Epithelial cell of proximal tubule (primary cell): ENCODE data around the gene ADGRG2. TPM values are rescaled to one million over a fixed set of nuclear protein-coding genes. Genes with fewer than 3 reads are reported as not detected.
"Not testable (repeated sequence)": the region's sequence is repeated elsewhere in the genome, so short reads cannot be mapped to it uniquely, and the experiment has no call there.

Source experiments
- DNase-seq: peaks from one replicate; pipeline ENCODE4 v3.0.0-alpha.2; 2011; ENCODE audit warnings: low read depth
- H3K4me3 ChIP-seq: 2 replicates; pipeline ENCODE4 v1.5.1; 2011; ENCODE audit warnings: low read depth, mild to moderate bottlenecking, low read length
- total RNA-seq: library from RNA; depleted of rRNA; stranded (reverse); fragments of >200 nt; gene quantifications from 2 replicates; pipeline ENCODE4 v1.2.3, GENCODE V29; 2015
- TF ChIP-seq, protein P1 (sequence below): conservative IDR thresholded peaks from 2 replicates; pipeline ENCODE4 v1.5.1; 2012; ENCODE audit warnings: low read depth, mild to moderate bottlenecking, low read length

Gene ADGRG2
- total RNA-seq, 1 donor from 2014 or later: 0.17 TPM

DNA sequence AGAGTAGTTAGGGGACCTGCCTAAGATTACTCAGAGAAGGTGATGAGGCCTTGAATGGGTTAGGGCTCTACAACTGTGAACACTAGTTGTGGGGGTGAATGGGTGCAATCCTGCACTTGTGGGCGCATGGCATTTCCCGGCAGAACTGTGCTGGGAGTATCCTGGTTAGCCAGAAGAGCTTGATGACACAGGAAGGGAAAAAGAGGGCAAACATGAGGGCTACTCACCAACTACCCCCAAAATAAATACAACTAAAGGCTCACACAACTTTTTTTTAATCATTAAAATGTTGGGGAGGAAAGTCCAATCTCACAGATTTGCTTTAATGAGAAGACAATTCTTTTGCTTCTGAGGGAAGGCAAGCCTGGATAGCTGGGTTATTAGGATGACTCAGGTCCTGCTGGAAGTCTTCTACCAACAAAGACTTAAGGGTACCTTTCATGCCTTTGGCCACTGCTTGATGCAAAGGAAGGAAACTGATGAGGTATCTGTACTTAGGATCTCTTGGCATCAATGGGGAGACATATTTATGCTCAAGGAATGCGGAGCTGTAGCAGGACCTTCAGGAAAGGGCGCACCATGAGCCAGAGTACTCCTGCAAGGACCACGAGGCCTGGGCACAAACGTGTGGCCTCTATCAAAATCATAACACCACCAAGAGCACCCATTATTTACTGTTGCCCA, 141.0 kb downstream of the ADGRG2 start:
- TF ChIP-seq, protein P1, sequence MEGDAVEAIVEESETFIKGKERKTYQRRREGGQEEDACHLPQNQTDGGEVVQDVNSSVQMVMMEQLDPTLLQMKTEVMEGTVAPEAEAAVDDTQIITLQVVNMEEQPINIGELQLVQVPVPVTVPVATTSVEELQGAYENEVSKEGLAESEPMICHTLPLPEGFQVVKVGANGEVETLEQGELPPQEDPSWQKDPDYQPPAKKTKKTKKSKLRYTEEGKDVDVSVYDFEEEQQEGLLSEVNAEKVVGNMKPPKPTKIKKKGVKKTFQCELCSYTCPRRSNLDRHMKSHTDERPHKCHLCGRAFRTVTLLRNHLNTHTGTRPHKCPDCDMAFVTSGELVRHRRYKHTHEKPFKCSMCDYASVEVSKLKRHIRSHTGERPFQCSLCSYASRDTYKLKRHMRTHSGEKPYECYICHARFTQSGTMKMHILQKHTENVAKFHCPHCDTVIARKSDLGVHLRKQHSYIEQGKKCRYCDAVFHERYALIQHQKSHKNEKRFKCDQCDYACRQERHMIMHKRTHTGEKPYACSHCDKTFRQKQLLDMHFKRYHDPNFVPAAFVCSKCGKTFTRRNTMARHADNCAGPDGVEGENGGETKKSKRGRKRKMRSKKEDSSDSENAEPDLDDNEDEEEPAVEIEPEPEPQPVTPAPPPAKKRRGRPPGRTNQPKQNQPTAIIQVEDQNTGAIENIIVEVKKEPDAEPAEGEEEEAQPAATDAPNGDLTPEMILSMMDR: no peak
- DNase-seq: no peak
- no peak overlapping the region for H3K4me3 ChIP-seq

DNA sequence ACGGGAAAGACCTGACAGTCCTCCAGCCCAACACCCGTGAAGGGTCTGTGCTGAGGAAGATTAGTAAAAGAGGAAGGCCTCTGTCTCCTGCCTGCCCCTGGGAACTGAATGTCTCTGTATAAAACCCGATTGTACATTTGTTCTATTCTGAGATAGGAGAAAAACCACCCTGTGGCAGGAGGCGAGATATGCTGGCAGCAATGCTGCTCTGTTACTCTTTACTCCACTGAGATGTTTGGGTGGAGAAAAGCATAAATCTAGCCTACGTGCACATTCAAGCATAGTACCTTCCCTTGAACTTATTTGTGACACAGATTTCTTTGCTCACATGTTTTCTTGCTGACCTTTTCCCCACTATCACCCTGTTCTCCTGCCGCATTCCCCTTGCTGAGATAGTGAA, 142.0 kb downstream of the ADGRG2 start:
- not testable (repeated sequence) for H3K4me3 ChIP-seq, DNase-seq

DNA sequence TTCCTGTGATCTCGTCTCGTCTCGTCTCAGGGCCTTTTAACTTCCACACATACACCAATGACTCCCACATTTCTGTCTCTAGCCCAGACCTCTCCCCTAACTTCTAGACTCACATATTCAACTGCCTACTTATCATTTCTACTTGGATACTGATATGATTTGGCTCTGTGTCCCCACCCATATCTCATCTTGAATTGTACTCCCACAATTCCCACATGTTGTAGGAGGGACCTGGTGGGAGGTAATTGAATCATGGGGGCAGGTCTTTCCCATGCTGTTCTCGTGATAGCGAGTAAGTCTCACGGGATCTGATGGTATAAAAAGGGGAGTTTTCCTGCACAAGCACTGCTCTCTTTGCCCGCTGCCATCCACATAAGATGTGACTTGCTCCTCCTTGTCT, 147.3 kb downstream of the ADGRG2 start:
- TF ChIP-seq, protein P1: no peak
- no peak for DNase-seq
- H3K4me3 ChIP-seq: no peak overlapping the region

DNA sequence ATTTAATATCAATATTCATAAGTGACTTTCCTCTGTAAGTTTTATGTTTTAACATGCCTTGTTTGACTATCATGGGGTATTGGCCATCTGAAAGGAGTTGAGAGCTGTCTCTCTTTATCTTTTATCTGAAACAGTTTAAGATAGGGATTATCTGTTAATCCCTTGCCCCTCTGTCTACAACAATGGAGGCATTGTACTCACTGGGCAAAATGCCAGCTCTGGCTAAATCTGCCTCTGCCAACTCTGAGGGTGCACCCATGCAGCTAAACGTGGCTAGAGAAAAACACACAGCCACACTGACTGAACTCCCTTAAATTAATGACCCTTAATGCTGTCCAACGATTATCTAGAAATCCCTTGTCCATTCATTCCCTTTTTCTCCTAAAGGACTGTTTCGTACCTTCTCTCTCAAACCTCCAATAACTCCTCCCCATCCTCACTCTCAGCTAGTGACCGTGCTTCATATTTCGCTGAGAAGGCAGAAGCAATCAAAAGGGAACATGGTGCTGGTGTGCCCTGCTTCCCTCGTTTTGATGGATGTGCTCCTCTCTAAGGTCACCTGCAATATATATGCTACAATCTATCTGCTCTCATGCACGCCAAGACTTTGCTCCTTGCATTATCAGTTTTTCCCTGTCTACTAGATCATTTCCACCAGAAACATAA, 148.6 kb downstream of the ADGRG2 start:
- no peak overlapping the region for H3K4me3 ChIP-seq
- DNase-seq: no peak
- TF ChIP-seq, protein P1: no peak

DNA sequence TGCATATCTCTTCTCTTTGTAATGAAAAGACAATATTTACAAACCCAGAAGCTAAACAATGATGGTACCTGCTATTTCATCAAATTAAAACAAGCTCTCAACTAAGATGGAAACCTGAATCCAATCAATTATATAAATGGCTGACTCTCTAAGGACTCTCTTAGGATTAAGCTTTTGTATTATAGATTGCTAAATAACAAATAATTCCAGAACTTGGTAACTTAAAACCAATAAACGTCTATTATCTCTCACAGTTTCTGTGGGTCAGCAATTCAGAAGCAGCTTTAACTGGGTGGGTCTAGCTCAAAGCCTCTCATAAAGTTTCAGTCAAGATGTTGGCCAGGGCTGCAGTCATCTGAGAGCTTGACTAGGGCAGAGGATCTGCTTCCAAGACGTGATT, 150.8 kb downstream of the ADGRG2 start:
- no peak for DNase-seq
- TF ChIP-seq, protein P1: no peak
- H3K4me3 ChIP-seq: no peak overlapping the region

DNA sequence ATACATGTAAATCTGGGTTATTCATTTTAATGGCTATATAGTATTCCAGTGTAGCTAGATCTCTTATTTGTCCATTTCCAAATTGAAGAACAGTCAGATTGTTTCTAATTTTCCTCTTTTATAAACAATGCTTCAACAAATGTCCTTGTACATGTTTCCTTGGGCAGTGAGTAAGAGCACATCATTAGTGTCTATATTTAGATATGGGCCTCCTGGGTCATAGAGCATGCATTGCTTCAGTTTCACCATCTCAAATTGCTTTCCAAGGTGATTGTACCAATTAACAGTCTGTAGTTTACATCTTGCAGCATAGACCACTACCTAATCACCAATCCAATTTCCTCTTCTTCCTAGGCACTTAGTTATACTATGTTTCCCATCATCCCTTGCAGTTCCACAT, 151.8 kb downstream of the ADGRG2 start:
- TF ChIP-seq, protein P1: no peak
- no peak overlapping the region for H3K4me3 ChIP-seq
- no peak for DNase-seq

DNA sequence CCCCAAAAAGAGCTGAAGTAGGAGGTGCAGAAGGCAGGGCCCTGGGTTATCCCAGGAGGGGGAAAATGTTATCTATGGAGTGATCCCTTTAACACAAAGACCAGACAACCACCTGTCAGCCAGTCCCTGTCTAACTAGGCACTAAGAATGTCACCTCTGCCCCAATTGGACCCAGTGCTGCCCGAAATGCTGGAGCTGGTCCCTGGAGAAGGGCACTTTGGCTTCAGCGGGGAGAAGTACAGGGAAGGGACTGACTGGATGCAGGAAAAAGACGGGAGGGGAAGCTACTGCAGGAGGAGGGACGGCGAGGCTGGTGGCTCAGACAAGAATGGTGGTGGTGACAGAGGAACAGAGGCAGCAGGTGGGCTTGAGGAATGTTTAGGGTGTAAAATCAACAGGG, 155.6 kb downstream of the ADGRG2 start:
- DNase-seq: no peak
- TF ChIP-seq, protein P1: no peak
- no peak overlapping the region for H3K4me3 ChIP-seq
